Ascending aorta (tissue), 2 donors: Measurements from ENCODE around the gene CCDC12. TPM values are rescaled to one million over a fixed set of nuclear protein-coding genes. Genes with fewer than 3 reads are reported as not detected.
A peak's percentile ranks its signal among the peaks of the same experiment; 100 is the strongest.

Source experiments
- DNase-seq, 2 donors: peaks; one replicate each; pipeline ENCODE4 v3.0.0-alpha.2; 2019; ENCODE audit warnings: low spot score in 2 of 2
- H3K27ac ChIP-seq, 2 donors: fragments of 200-600 bp; sonication (generic); one replicate each; pipeline ENCODE4 v1.5.1; 2016 to 2017; ENCODE audit warnings: mild to moderate bottlenecking in 1 of 2
- H3K27me3 ChIP-seq: fragments of 200-600 bp; sonication (generic); one replicate; pipeline ENCODE4 v1.5.1; 2017
- H3K36me3 ChIP-seq, 2 donors: fragments of 200-600 bp; sonication (generic); one replicate each; pipeline ENCODE4 v1.5.1; 2016
- H3K4me1 ChIP-seq, 2 donors: fragments of 200-600 bp; sonication (generic); one replicate each; pipeline ENCODE4 v1.5.1; 2016 to 2017; ENCODE audit warnings: mild to moderate bottlenecking in 1 of 2
- H3K4me3 ChIP-seq, 2 donors: fragments of 200-600 bp; sonication (generic); one replicate each; pipeline ENCODE4 v1.5.1; 2016 to 2017; ENCODE audit warnings: mild to moderate bottlenecking in 1 of 2
- H3K9me3 ChIP-seq, 2 donors: fragments of 200-600 bp; sonication (generic); one replicate each; pipeline ENCODE4 v1.5.1; 2016
- intact Hi-C: fragments of 100-400 bp; cut with DNase I; formaldehyde crosslinking; loops from one replicate; pipeline ENCODE4 v1.15.1; 2023
- total RNA-seq: library from RNA; depleted of rRNA; stranded (reverse); fragments of >200 nt; gene quantifications from one replicate; pipeline ENCODE4 v1.1.0, GENCODE V29; 2016
- TF ChIP-seq, protein P1 (sequence below), 3 experiments: fragments of 200-600 bp in 2 of 3; fragments of 450-650 bp in 1 of 3; sonication (generic) in 2 of 3; IDR thresholded peaks; one replicate each; pipeline ENCODE4 v1.5.1; 2016 to 2019; ENCODE audit warnings: antibody characterized with exemption in 3 of 3, mild to moderate bottlenecking in 1 of 3, moderate library complexity in 1 of 3

Gene CCDC12
- total RNA-seq, 1 donor from 2014 or later: 34.3 TPM

DNA sequence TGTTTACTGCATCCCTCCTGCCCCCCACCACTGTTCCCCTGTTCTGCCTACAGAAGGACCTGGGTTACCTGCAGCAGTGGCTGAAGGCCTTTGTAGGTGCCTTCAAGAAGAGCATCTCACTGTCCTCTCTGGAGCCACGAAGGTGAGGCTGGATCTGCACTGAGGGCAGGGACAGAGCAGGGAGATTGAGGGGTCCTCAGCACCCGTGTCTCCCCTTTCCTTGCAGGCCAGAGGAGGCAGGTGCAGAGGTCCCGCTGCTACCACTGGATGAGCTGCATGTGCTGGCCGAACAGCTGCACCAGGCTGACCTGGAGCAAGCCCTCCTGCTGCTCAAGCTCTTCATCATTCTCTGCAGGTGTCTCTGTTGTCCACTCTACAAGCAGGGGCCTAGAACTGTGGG, 12.1 kb upstream of the CCDC12 start:
- Histone ChIP-seq H3K36me3 (peaks cover 8 to 16% of the 10 kb centered on the region in 2 donors), H3K4me3 (no peak overlapping the region), H3K4me1 (no peaks in the 10 kb centered on the region), H3K9me3 (no peaks in the 10 kb centered on the region), H3K27me3 (no peaks in the 10 kb centered on the region), H3K27ac (no peak overlapping the region)
- no peak for DNase-seq
- TF ChIP-seq, protein P1, sequence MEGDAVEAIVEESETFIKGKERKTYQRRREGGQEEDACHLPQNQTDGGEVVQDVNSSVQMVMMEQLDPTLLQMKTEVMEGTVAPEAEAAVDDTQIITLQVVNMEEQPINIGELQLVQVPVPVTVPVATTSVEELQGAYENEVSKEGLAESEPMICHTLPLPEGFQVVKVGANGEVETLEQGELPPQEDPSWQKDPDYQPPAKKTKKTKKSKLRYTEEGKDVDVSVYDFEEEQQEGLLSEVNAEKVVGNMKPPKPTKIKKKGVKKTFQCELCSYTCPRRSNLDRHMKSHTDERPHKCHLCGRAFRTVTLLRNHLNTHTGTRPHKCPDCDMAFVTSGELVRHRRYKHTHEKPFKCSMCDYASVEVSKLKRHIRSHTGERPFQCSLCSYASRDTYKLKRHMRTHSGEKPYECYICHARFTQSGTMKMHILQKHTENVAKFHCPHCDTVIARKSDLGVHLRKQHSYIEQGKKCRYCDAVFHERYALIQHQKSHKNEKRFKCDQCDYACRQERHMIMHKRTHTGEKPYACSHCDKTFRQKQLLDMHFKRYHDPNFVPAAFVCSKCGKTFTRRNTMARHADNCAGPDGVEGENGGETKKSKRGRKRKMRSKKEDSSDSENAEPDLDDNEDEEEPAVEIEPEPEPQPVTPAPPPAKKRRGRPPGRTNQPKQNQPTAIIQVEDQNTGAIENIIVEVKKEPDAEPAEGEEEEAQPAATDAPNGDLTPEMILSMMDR (IDR thresholded peaks at IDR 0.05): no peak
- intact Hi-C loops: no loop called here

GRCh38 chr3:46987743-46988401, 11.3 kb upstream of the CCDC12 start:
- no peak overlapping the region for H3K4me3 ChIP-seq
- H3K9me3 ChIP-seq: no peaks in the 10 kb centered on the region

GRCh38 chr3:46987319-46987742, 10.8 kb upstream of the CCDC12 start:
- no peaks in the 10 kb centered on the region for H3K27me3 ChIP-seq
- no peaks in the 10 kb centered on the region for H3K9me3 ChIP-seq
- TF ChIP-seq, protein P1 (IDR thresholded peaks at IDR 0.05): no peak
- H3K36me3 ChIP-seq: peaks cover 8 to 16% of the 10 kb centered on the region in 2 donors
- intact Hi-C loops: no loop called here
- no peak overlapping the region for H3K4me3 ChIP-seq
- no peak overlapping the region for H3K27ac ChIP-seq
- no peak for DNase-seq
- H3K4me1 ChIP-seq: no peaks in the 10 kb centered on the region

More at GRCh38 chr3:46987743-46988401, 11.3 kb upstream of the CCDC12 start:
- no peaks in the 10 kb centered on the region for H3K4me1 ChIP-seq
- H3K27me3 ChIP-seq: no peaks in the 10 kb centered on the region
- H3K27ac ChIP-seq: peak overlapping the region in 1 of 2 donors; percentile 15
- no peak for DNase-seq
- TF ChIP-seq, protein P1 (IDR thresholded peaks at IDR 0.05): no peak
- intact Hi-C loops: no loop called here
- peaks cover 8 to 16% of the 10 kb centered on the region in 2 donors for H3K36me3 ChIP-seq

- DNase-seq: no peak
- TF ChIP-seq, protein P1 (IDR thresholded peaks at IDR 0.05): no peak
- peaks cover 7 to 16% of the 10 kb centered on the region in 2 donors for H3K36me3 ChIP-seq
- no peaks in the 10 kb centered on the region for H3K9me3 ChIP-seq
- intact Hi-C loops: no loop called here
- peaks cover 0 to 2% of the 10 kb centered on the region in 2 donors for H3K4me1 ChIP-seq
- no peaks in the 10 kb centered on the region for H3K27me3 ChIP-seq
- no peak overlapping the region for H3K4me3 ChIP-seq
- H3K27ac ChIP-seq: no peak overlapping the region
Observed at GRCh38 chr3:46986782-46987310, 10.3 kb upstream of the CCDC12 start.

DNA sequence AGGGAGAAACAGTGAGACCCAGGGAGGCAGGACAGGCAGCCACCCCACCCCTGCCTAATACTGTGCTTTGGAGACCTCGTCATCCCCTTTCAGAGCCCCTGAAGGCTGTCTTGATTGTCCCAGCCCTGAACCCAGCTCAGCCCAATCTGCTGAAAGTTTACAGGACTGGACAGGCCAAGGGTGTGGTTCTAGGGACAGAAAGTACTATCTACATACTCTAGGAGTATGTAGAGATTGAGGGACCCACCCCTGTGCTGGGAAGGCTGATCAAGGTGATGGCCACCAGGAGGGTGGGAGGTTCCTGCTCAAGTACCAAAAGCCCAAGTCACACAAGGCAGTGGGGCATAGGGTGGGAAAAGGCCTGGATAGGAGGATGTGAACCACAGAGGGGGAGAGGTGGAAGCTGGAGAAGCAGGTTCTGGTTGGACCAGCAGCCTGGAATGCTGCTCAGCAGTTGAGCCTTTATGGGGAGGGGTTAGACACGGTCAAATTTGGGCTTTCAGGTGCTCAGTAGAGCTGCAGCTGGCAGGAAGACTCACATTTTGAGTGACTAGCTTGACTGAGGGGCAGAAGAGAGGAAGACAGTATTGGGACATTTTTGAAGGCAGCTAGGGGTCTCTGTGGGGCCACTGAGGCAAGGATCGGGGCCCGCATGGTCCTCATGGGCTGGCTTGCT, 9.6 kb upstream of the CCDC12 start:
- H3K4me3 ChIP-seq: no peak overlapping the region
- H3K27ac ChIP-seq: no peak overlapping the region
- H3K9me3 ChIP-seq: no peaks in the 10 kb centered on the region
- TF ChIP-seq, protein P1 (IDR thresholded peaks at IDR 0.05): no peak
- H3K27me3 ChIP-seq: no peaks in the 10 kb centered on the region
- H3K36me3 ChIP-seq: peaks cover under 1 to 14% of the 10 kb centered on the region in 2 donors
- peaks cover 0 to 3% of the 10 kb centered on the region in 2 donors for H3K4me1 ChIP-seq
- no peak for DNase-seq
- intact Hi-C loops: no loop called here
